Renal cortical epithelial cell (primary cell): Measurements from ENCODE around the gene CD74. TPM values are rescaled to one million over a fixed set of nuclear protein-coding genes. Genes with fewer than 3 reads are reported as not detected.
"Not testable (repeated sequence)": the region's sequence is repeated elsewhere in the genome, so short reads cannot be mapped to it uniquely, and the experiment has no call there.

Experiments
- DNase-seq: peaks from one replicate; pipeline ENCODE4 v3.0.0-alpha.2; 2011; ENCODE audit warnings: low read depth
- total RNA-seq: library from RNA; depleted of rRNA; stranded (reverse); fragments of >200 nt; gene quantifications from 2 replicates; pipeline ENCODE4 v1.2.3, GENCODE V29; 2014

The CD74 gene
- total RNA-seq, result 25.4 and 42.5 TPM in 2 replicates

- peak; percentile 86 for DNase-seq
Observed at GRCh38 chr5:150412319-150413175, at the start of gene CD74. TSS of gene CD74 (minus strand) at chr5:150412910. CDS start at chr5:150412749, 161 bp downstream.

GRCh38 chr5:150461231-150461630 is 48.5 kb upstream of the CD74 start:
- no peak for DNase-seq

GRCh38 chr5:150460781-150461180 is 48.1 kb upstream of the CD74 start:
- no peak for DNase-seq

- DNase-seq, result no peak
Observed at GRCh38 chr5:150458802-150459557, 46.3 kb upstream of the CD74 start.

GRCh38 chr5:150457562-150458240 is 45.0 kb upstream of the CD74 start:
- DNase-seq, result no peak

- DNase-seq, result no peak
Observed at GRCh38 chr5:150457121-150457520, 44.4 kb upstream of the CD74 start.

- no peak for DNase-seq
Observed at GRCh38 chr5:150454492-150455229, 42.0 kb upstream of the CD74 start.

- not testable (repeated sequence) for DNase-seq
Observed at GRCh38 chr5:150454027-150454426, 41.3 kb upstream of the CD74 start.

- no peak for DNase-seq
Observed at GRCh38 chr5:150452914-150453313, 40.2 kb upstream of the CD74 start.

- no peak for DNase-seq
Observed at GRCh38 chr5:150451594-150451993, 38.9 kb upstream of the CD74 start.

- peak; percentile 89 for DNase-seq
Observed at GRCh38 chr5:150449517-150450339, 37.0 kb upstream of the CD74 start, which contains the start of gene RPS14. TSS of gene RPS14 (minus strand) at chr5:150449739. CDS start at chr5:150447733, 2,006 bp downstream.

GRCh38 chr5:150448952-150449516 is 36.3 kb upstream of the CD74 start:
- DNase-seq, result no peak

- DNase-seq, result no peak
Observed at GRCh38 chr5:150448334-150448733, 35.6 kb upstream of the CD74 start.

- no peak for DNase-seq
Observed at GRCh38 chr5:150447188-150447587, 34.5 kb upstream of the CD74 start.

- DNase-seq, result no peak
Observed at GRCh38 chr5:150446583-150446982, 33.9 kb upstream of the CD74 start.

GRCh38 chr5:150446088-150446487 is 33.4 kb upstream of the CD74 start:
- no peak for DNase-seq

GRCh38 chr5:150444770-150445169 is 32.1 kb upstream of the CD74 start:
- DNase-seq, result no peak

- DNase-seq, result no peak
Observed at GRCh38 chr5:150443242-150444075, 30.7 kb upstream of the CD74 start.

- no peak for DNase-seq
Observed at GRCh38 chr5:150442699-150443080, 30.0 kb upstream of the CD74 start.
